NCI-H446 (cell line): ENCODE data around the gene CLEC4G.
"Not testable (repeated sequence)": the region's sequence is repeated elsewhere in the genome, so short reads cannot be mapped to it uniquely, and the experiment has no call there.

Experiments
- DNase-seq, 2 experiments: peaks; one replicate each; lab custom pipeline; 2025; lab: John Stamatoyannopoulos, UW

CLEC4G gene

GRCh38 chr19:7732045-7732444 lies at the start of gene CLEC4G:
CLEC4G (minus strand) TSS chr19:7732110; CDS start chr19:7732102, 8 bp downstream.
- DNase-seq, result no peak

- no peak for DNase-seq
Measured at GRCh38 chr19:7781157-7781556, 49.2 kb upstream of the CLEC4G start.

- no peak for DNase-seq
Measured at GRCh38 chr19:7779631-7780486, 47.9 kb upstream of the CLEC4G start.

- no peak for DNase-seq
Measured at GRCh38 chr19:7778081-7778480, 46.2 kb upstream of the CLEC4G start.

- no peak for DNase-seq
Measured at GRCh38 chr19:7775761-7776160, 43.9 kb upstream of the CLEC4G start.

- no peak for DNase-seq
Measured at GRCh38 chr19:7773841-7774240, 41.9 kb upstream of the CLEC4G start.

GRCh38 chr19:7772752-7773291 lies 40.9 kb upstream of the CLEC4G start:
- DNase-seq, result no peak

- DNase-seq, result no peak
Measured at GRCh38 chr19:7771072-7771471, 39.2 kb upstream of the CLEC4G start.

- DNase-seq, result no peak
Measured at GRCh38 chr19:7769171-7769570, 37.3 kb upstream of the CLEC4G start.

GRCh38 chr19:7767487-7767886 lies 35.6 kb upstream of the CLEC4G start:
- no peak for DNase-seq

- DNase-seq, result no peak
Measured at GRCh38 chr19:7766535-7766934, 34.6 kb upstream of the CLEC4G start.

- DNase-seq, result not testable (repeated sequence)
Measured at GRCh38 chr19:7765043-7765442, 33.1 kb upstream of the CLEC4G start.

- DNase-seq, result not testable (repeated sequence)
Measured at GRCh38 chr19:7764157-7764556, 32.2 kb upstream of the CLEC4G start.

- no peak for DNase-seq
Measured at GRCh38 chr19:7763696-7764095, 31.8 kb upstream of the CLEC4G start.

GRCh38 chr19:7762719-7763293 lies 30.9 kb upstream of the CLEC4G start, which contains the start of gene CLEC4M:
CLEC4M (plus strand) TSS chr19:7763243; CDS start chr19:7763267, 24 bp downstream.
- DNase-seq, result no peak

GRCh38 chr19:7759156-7759555 lies 27.2 kb upstream of the CLEC4G start:
- no peak for DNase-seq

- no peak for DNase-seq
Measured at GRCh38 chr19:7757358-7757757, 25.4 kb upstream of the CLEC4G start.

GRCh38 chr19:7756258-7756657 lies 24.3 kb upstream of the CLEC4G start:
- no peak for DNase-seq

GRCh38 chr19:7751157-7751783 lies 19.4 kb upstream of the CLEC4G start:
- DNase-seq, result no peak

- DNase-seq, result peak in 1 of 2 experiments; percentile 13
Measured at GRCh38 chr19:7748756-7749155, 16.8 kb upstream of the CLEC4G start.

GRCh38 chr19:7748171-7748570 lies 16.3 kb upstream of the CLEC4G start:
- no peak for DNase-seq
